Measurements from ENCODE around the gene UBE3C.

The UBE3C gene

GRCh38 chr7:157177333-157177982 is 38.7 kb downstream of the UBE3C start:
- DNase-seq (ENCODE audit: low read depth): no peak

GRCh38 chr7:157177983-157178381 is 39.3 kb downstream of the UBE3C start:
- no peak for DNase-seq (ENCODE audit: low read depth)

- DNase-seq (ENCODE audit: low read depth): no peak
These were observed 45.1 kb downstream of the UBE3C start for GRCh38 chr7:157183832-157184231.

GRCh38 chr7:157188091-157188665 is 49.5 kb downstream of the UBE3C start:
- no peak for DNase-seq (ENCODE audit: low read depth)

- no peak for DNase-seq (ENCODE audit: low read depth)
These were observed 50.7 kb downstream of the UBE3C start for GRCh38 chr7:157189405-157189804.

- no peak for DNase-seq (ENCODE audit: low read depth)
These were observed 54.1 kb downstream of the UBE3C start for GRCh38 chr7:157192861-157193260.

- DNase-seq (ENCODE audit: low read depth): no peak
These were observed 54.5 kb downstream of the UBE3C start for GRCh38 chr7:157193274-157193673.

GRCh38 chr7:157194948-157195347 is 56.2 kb downstream of the UBE3C start:
- no peak for DNase-seq (ENCODE audit: low read depth)

- no peak for DNase-seq (ENCODE audit: low read depth)
These were observed 57.1 kb downstream of the UBE3C start for GRCh38 chr7:157195868-157196267.

GRCh38 chr7:157204134-157204533 is 65.4 kb downstream of the UBE3C start:
- no peak for DNase-seq (ENCODE audit: low read depth)

- no peak for DNase-seq (ENCODE audit: low read depth)
These were observed 66.7 kb downstream of the UBE3C start for GRCh38 chr7:157205438-157205837.

- no peak for DNase-seq (ENCODE audit: low read depth)
These were observed 70.1 kb downstream of the UBE3C start for GRCh38 chr7:157208571-157209413.

- DNase-seq (ENCODE audit: low read depth): no peak
These were observed 72.0 kb downstream of the UBE3C start for GRCh38 chr7:157210682-157211081.

- no peak for DNase-seq (ENCODE audit: low read depth)
These were observed 73.0 kb downstream of the UBE3C start for GRCh38 chr7:157211690-157212089.

GRCh38 chr7:157219154-157219553 is 80.4 kb downstream of the UBE3C start:
- no peak for DNase-seq (ENCODE audit: low read depth)

- DNase-seq (ENCODE audit: low read depth): no peak
These were observed 82.3 kb downstream of the UBE3C start for GRCh38 chr7:157220916-157221569.

- DNase-seq (ENCODE audit: low read depth): no peak
These were observed 84.0 kb downstream of the UBE3C start for GRCh38 chr7:157222687-157223086.

- peak; percentile 13 for DNase-seq (ENCODE audit: low read depth)
These were observed 85.9 kb downstream of the UBE3C start for GRCh38 chr7:157224627-157225026.

GRCh38 chr7:157228864-157229422 is 90.2 kb downstream of the UBE3C start:
- DNase-seq (ENCODE audit: low read depth): peak; percentile 10

GRCh38 chr7:157233677-157234076 is 95.0 kb downstream of the UBE3C start:
- no peak for DNase-seq (ENCODE audit: low read depth)

- peak; percentile 47 for DNase-seq (ENCODE audit: low read depth)
These were observed 95.5 kb downstream of the UBE3C start for GRCh38 chr7:157234271-157234670.

All from GM04504 (cell line).